GM13976 (cell line): Measurements from ENCODE around the gene C6orf89.

Source experiments
- DNase-seq: peaks from one replicate; pipeline ENCODE4 v3.0.0; 2012; ENCODE audit warnings: low spot score
- in situ Hi-C: fragments of 300-500 bp; cut with MboI; formaldehyde crosslinking; loops from one replicate; pipeline ENCODE4 v1.12.0; 2022; ENCODE audit warnings: low sequenced_read_pairs, mixed read lengths, inconsistent platforms; ENCODE audit not compliant: unreplicated experiment
- TF ChIP-seq, protein P1 (sequence below): IDR thresholded peaks from 2 replicates; pipeline ENCODE4 v1.5.1; 2012; ENCODE audit warnings: borderline replicate concordance, mild to moderate bottlenecking; ENCODE audit not compliant: insufficient read depth; ENCODE audit errors: extremely low read depth, missing control alignments, control extremely low read depth

The C6orf89 gene

GRCh38 chr6:36855750-36856149, 30.0 kb upstream of the C6orf89 start:
- in situ Hi-C loops, result no loop called here
- TF ChIP-seq, protein P1, sequence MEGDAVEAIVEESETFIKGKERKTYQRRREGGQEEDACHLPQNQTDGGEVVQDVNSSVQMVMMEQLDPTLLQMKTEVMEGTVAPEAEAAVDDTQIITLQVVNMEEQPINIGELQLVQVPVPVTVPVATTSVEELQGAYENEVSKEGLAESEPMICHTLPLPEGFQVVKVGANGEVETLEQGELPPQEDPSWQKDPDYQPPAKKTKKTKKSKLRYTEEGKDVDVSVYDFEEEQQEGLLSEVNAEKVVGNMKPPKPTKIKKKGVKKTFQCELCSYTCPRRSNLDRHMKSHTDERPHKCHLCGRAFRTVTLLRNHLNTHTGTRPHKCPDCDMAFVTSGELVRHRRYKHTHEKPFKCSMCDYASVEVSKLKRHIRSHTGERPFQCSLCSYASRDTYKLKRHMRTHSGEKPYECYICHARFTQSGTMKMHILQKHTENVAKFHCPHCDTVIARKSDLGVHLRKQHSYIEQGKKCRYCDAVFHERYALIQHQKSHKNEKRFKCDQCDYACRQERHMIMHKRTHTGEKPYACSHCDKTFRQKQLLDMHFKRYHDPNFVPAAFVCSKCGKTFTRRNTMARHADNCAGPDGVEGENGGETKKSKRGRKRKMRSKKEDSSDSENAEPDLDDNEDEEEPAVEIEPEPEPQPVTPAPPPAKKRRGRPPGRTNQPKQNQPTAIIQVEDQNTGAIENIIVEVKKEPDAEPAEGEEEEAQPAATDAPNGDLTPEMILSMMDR, result no peak
- no peak for DNase-seq

DNA sequence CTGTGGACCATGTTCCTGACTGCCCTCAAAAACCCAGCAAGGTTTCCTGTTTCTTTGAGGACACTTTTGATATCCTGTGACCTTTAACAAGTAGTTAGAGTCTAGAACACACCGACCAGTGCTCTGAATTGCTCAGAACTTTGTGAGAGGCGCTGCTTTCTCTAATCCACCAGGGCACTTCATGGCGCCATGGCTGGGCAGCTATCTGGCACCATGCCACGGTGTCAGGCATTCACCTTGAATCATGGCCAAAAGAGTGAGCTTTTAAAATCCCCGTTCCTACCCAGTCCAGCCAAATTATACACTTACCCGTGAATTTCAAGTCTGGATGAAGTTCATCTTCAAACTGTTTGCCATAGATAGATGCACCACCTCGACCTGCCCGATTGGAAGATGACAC, 29.5 kb upstream of the C6orf89 start:
- no peak for DNase-seq
- TF ChIP-seq, protein P1, result no peak
- in situ Hi-C loops, result no loop called here

- in situ Hi-C loops, result no loop called here
- TF ChIP-seq, protein P1, result no peak
- DNase-seq, result no peak
These were observed 28.4 kb upstream of the C6orf89 start for GRCh38 chr6:36857325-36857724.

- TF ChIP-seq, protein P1, result no peak
- DNase-seq, result no peak
- in situ Hi-C loops, result no loop called here
These were observed 27.3 kb upstream of the C6orf89 start for GRCh38 chr6:36858407-36858981.

GRCh38 chr6:36860126-36860525, 25.6 kb upstream of the C6orf89 start:
- TF ChIP-seq, protein P1, result no peak
- in situ Hi-C loops, result no loop called here
- no peak for DNase-seq

- in situ Hi-C loops, result no loop called here
- no peak for DNase-seq
- TF ChIP-seq, protein P1, result no peak
These were observed 23.4 kb upstream of the C6orf89 start for GRCh38 chr6:36862164-36862847.
